IPS-18a (cell line): Measurements from ENCODE around the gene POLR2F.

Experiments used
- H3K27ac ChIP-seq: one replicate; pipeline ENCODE4 v1.5.1; 2013; ENCODE audit warnings: low read length
- H3K27me3 ChIP-seq: one replicate; pipeline ENCODE4 v1.6.1; 2013; ENCODE audit warnings: mild to moderate bottlenecking, low read length; ENCODE audit not compliant: control insufficient read depth, insufficient read depth
- H3K36me3 ChIP-seq: one replicate; pipeline ENCODE4 v1.6.1; 2013; ENCODE audit warnings: low read depth, low read length; ENCODE audit not compliant: control insufficient read depth
- H3K4me1 ChIP-seq: one replicate; pipeline ENCODE4 v1.6.1; 2013; ENCODE audit warnings: low read depth, low read length; ENCODE audit not compliant: control insufficient read depth
- H3K4me3 ChIP-seq: one replicate; pipeline ENCODE4 v1.5.1; 2013; ENCODE audit warnings: low read length
- H3K9ac ChIP-seq: one replicate; pipeline ENCODE4 v1.6.1; 2013; ENCODE audit warnings: mild to moderate bottlenecking, low read length, moderate library complexity
- H3K9me3 ChIP-seq: one replicate; pipeline ENCODE4 v1.6.1; 2013; ENCODE audit warnings: low read depth, low read length; ENCODE audit not compliant: control insufficient read depth

Gene POLR2F

GRCh38 chr22:37999236-37999635, 45.7 kb downstream of the POLR2F start:
- Histone ChIP-seq H3K36me3 (no peaks in the 10 kb centered on the region), H3K27ac (no peak overlapping the region), H3K4me1 (no peaks in the 10 kb centered on the region)

GRCh38 chr22:37999640-38000272, 46.3 kb downstream of the POLR2F start:
- Histone ChIP-seq H3K27me3 (no peaks in the 10 kb centered on the region), H3K27ac (no peak overlapping the region)

More at GRCh38 chr22:37999236-37999635, 45.7 kb downstream of the POLR2F start:
- no peaks in the 10 kb centered on the region for H3K9me3 ChIP-seq
- no peak overlapping the region for H3K9ac ChIP-seq
- no peaks in the 10 kb centered on the region for H3K27me3 ChIP-seq
- H3K4me3 ChIP-seq = no peak overlapping the region

GRCh38 chr22:38005943-38006342, 52.4 kb downstream of the POLR2F start:
- no peaks in the 10 kb centered on the region for H3K4me1 ChIP-seq
- no peaks in the 10 kb centered on the region for H3K36me3 ChIP-seq
- H3K27me3 ChIP-seq = no peaks in the 10 kb centered on the region
- H3K9me3 ChIP-seq = no peaks in the 10 kb centered on the region
- H3K9ac ChIP-seq = no peak overlapping the region
- H3K27ac ChIP-seq = no peak overlapping the region
- no peak overlapping the region for H3K4me3 ChIP-seq

More at GRCh38 chr22:37999640-38000272, 46.3 kb downstream of the POLR2F start:
- Histone ChIP-seq H3K4me1 (no peaks in the 10 kb centered on the region), H3K9ac (no peak overlapping the region), H3K4me3 (no peak overlapping the region), H3K9me3 (no peaks in the 10 kb centered on the region), H3K36me3 (no peaks in the 10 kb centered on the region)

- H3K27ac ChIP-seq = no peak overlapping the region
- no peaks in the 10 kb centered on the region for H3K9me3 ChIP-seq
- no peaks in the 10 kb centered on the region for H3K4me1 ChIP-seq
- no peak overlapping the region for H3K4me3 ChIP-seq
- H3K9ac ChIP-seq = no peak overlapping the region
- H3K36me3 ChIP-seq = no peaks in the 10 kb centered on the region
- H3K27me3 ChIP-seq = no peaks in the 10 kb centered on the region
Measured at GRCh38 chr22:38006906-38007305, 53.4 kb downstream of the POLR2F start.

GRCh38 chr22:38007330-38007902, 53.9 kb downstream of the POLR2F start:
- H3K9me3 ChIP-seq = no peaks in the 10 kb centered on the region
- H3K4me3 ChIP-seq = no peak overlapping the region
- H3K27me3 ChIP-seq = no peaks in the 10 kb centered on the region
- H3K9ac ChIP-seq = no peak overlapping the region
- H3K27ac ChIP-seq = no peak overlapping the region
- H3K4me1 ChIP-seq = no peaks in the 10 kb centered on the region
- no peaks in the 10 kb centered on the region for H3K36me3 ChIP-seq

- H3K27me3 ChIP-seq = no peaks in the 10 kb centered on the region
- H3K9me3 ChIP-seq = no peaks in the 10 kb centered on the region
- H3K27ac ChIP-seq = no peak overlapping the region
- no peak overlapping the region for H3K4me3 ChIP-seq
- H3K36me3 ChIP-seq = no peaks in the 10 kb centered on the region
- H3K4me1 ChIP-seq = no peaks in the 10 kb centered on the region
- no peak overlapping the region for H3K9ac ChIP-seq
Measured at GRCh38 chr22:38009000-38009806, 55.7 kb downstream of the POLR2F start.

GRCh38 chr22:38012604-38013072, 59.1 kb downstream of the POLR2F start:
- H3K36me3 ChIP-seq = no peaks in the 10 kb centered on the region
- no peak overlapping the region for H3K9ac ChIP-seq
- no peaks in the 10 kb centered on the region for H3K27me3 ChIP-seq
- H3K4me3 ChIP-seq = no peak overlapping the region
- no peaks in the 10 kb centered on the region for H3K4me1 ChIP-seq
- H3K9me3 ChIP-seq = no peaks in the 10 kb centered on the region
- no peak overlapping the region for H3K27ac ChIP-seq

GRCh38 chr22:38014083-38014482, 60.6 kb downstream of the POLR2F start:
- H3K4me3 ChIP-seq = no peak overlapping the region
- no peaks in the 10 kb centered on the region for H3K9me3 ChIP-seq
- H3K36me3 ChIP-seq = no peaks in the 10 kb centered on the region
- H3K27me3 ChIP-seq = no peaks in the 10 kb centered on the region
- no peaks in the 10 kb centered on the region for H3K4me1 ChIP-seq
- no peak overlapping the region for H3K9ac ChIP-seq
- no peak overlapping the region for H3K27ac ChIP-seq

- H3K27me3 ChIP-seq = no peaks in the 10 kb centered on the region
- no peaks in the 10 kb centered on the region for H3K4me1 ChIP-seq
- no peak overlapping the region for H3K27ac ChIP-seq
- no peaks in the 10 kb centered on the region for H3K9me3 ChIP-seq
- no peaks in the 10 kb centered on the region for H3K36me3 ChIP-seq
- H3K4me3 ChIP-seq = no peak overlapping the region
- no peak overlapping the region for H3K9ac ChIP-seq
Measured at GRCh38 chr22:38016182-38017151, 63.0 kb downstream of the POLR2F start.

- Histone ChIP-seq H3K9ac (no peak overlapping the region), H3K4me1 (no peaks in the 10 kb centered on the region), H3K27me3 (no peaks in the 10 kb centered on the region), H3K4me3 (no peak overlapping the region), H3K36me3 (no peaks in the 10 kb centered on the region), H3K27ac (no peak overlapping the region), H3K9me3 (no peaks in the 10 kb centered on the region)
Measured at GRCh38 chr22:38017272-38017920, 63.9 kb downstream of the POLR2F start.
